OCI-M2 (cell line): ENCODE data around the gene KLHDC10.
"Not testable (repeated sequence)": the region's sequence is repeated elsewhere in the genome, so short reads cannot be mapped to it uniquely, and the experiment has no call there.

Experiments used
- DNase-seq: peaks from one replicate; lab custom pipeline; 2025; ENCODE audit not compliant: unreplicated experiment; lab: John Stamatoyannopoulos, UW

The KLHDC10 gene

GRCh38 chr7:130069978-130070860, at the start of gene KLHDC10:
Gene KLHDC10 (plus strand): TSS chr7:130070534. CDS start chr7:130070644, 110 bp downstream.
- peak; percentile 97 for DNase-seq

GRCh38 chr7:130021105-130021834, 49.1 kb upstream of the KLHDC10 start:
- DNase-seq, result no peak

GRCh38 chr7:130022115-130022514, 48.2 kb upstream of the KLHDC10 start:
- no peak for DNase-seq

GRCh38 chr7:130022623-130023175, 47.6 kb upstream of the KLHDC10 start:
- no peak for DNase-seq

GRCh38 chr7:130024390-130024789, 45.9 kb upstream of the KLHDC10 start:
- DNase-seq, result no peak

- no peak for DNase-seq
Observed at GRCh38 chr7:130032698-130033097, 37.6 kb upstream of the KLHDC10 start.

- DNase-seq, result no peak
Observed at GRCh38 chr7:130037703-130038102, 32.6 kb upstream of the KLHDC10 start.

- no peak for DNase-seq
Observed at GRCh38 chr7:130040576-130040975, 29.8 kb upstream of the KLHDC10 start.

- DNase-seq, result no peak
Observed at GRCh38 chr7:130047831-130048230, 22.5 kb upstream of the KLHDC10 start.

- no peak for DNase-seq
Observed at GRCh38 chr7:130048906-130049305, 21.4 kb upstream of the KLHDC10 start.

- not testable (repeated sequence) for DNase-seq
Observed at GRCh38 chr7:130052250-130052649, 18.1 kb upstream of the KLHDC10 start.

- not testable (repeated sequence) for DNase-seq
Observed at GRCh38 chr7:130055198-130055597, 15.1 kb upstream of the KLHDC10 start.

GRCh38 chr7:130062246-130062645, 8.1 kb upstream of the KLHDC10 start:
- no peak for DNase-seq

GRCh38 chr7:130063036-130063435, 7.3 kb upstream of the KLHDC10 start:
- peak; percentile 47 for DNase-seq

- DNase-seq, result not testable (repeated sequence)
Observed at GRCh38 chr7:130064580-130064926, 5.8 kb upstream of the KLHDC10 start.

- no peak for DNase-seq
Observed at GRCh38 chr7:130065500-130066152, 4.7 kb upstream of the KLHDC10 start.

GRCh38 chr7:130069179-130069977, 956 bp upstream of the KLHDC10 start:
- no peak for DNase-seq

- no peak for DNase-seq
Observed at GRCh38 chr7:130070861-130071622, 708 bp downstream of the KLHDC10 start.

- peak; percentile 66 for DNase-seq
Observed at GRCh38 chr7:130071701-130072622, 1.6 kb downstream of the KLHDC10 start.
